DOHH2 (cell line): ENCODE measurements around the gene TACC2.

Experiments
- H3F3A ChIP-seq: fragments of 200-600 bp; sonication (generic), shearing (Covaris generic); 2 replicates; pipeline ENCODE4 v1.6.0; 2016; ENCODE audit warnings: antibody characterized with exemption, mild to moderate bottlenecking; ENCODE audit not compliant: control insufficient read depth, insufficient read depth
- H3K27ac ChIP-seq: fragments of 200-600 bp; sonication (generic); 2 replicates; pipeline ENCODE4 v1.5.1; 2014; ENCODE audit warnings: low read depth, mild to moderate bottlenecking, low read length, moderate library complexity
- H3K27me3 ChIP-seq: fragments of 200-600 bp; sonication (generic); 2 replicates; pipeline ENCODE4 v1.6.1; 2014; ENCODE audit warnings: mild to moderate bottlenecking, low read length, mixed read lengths; ENCODE audit not compliant: control insufficient read depth
- H3K36me3 ChIP-seq: fragments of 200-600 bp; sonication (generic); 2 replicates; pipeline ENCODE4 v1.6.1; 2014; ENCODE audit warnings: mild to moderate bottlenecking, low read length, moderate library complexity, mixed read lengths; ENCODE audit not compliant: control insufficient read depth
- H3K4me1 ChIP-seq: fragments of 200-600 bp; sonication (generic); 2 replicates; pipeline ENCODE4 v1.6.1; 2014; ENCODE audit warnings: mild to moderate bottlenecking, low read length, mixed read lengths; ENCODE audit not compliant: control insufficient read depth
- H3K4me2 ChIP-seq: fragments of 200-600 bp; sonication (generic); 2 replicates; pipeline ENCODE4 v1.6.0; 2014; ENCODE audit warnings: mild to moderate bottlenecking, low read length, moderate library complexity
- H3K4me3 ChIP-seq: fragments of 200-600 bp; sonication (generic); 2 replicates; pipeline ENCODE4 v1.5.1; 2014; ENCODE audit warnings: mild to moderate bottlenecking, low read length, mixed read lengths
- H3K79me2 ChIP-seq: fragments of 200-600 bp; sonication (generic); 2 replicates; pipeline ENCODE4 v1.6.1; 2014; ENCODE audit warnings: mild to moderate bottlenecking, low read length, mixed read lengths; ENCODE audit not compliant: control insufficient read depth
- H3K9me2 ChIP-seq: fragments of 200-600 bp; sonication (generic); replicated peaks from 2 replicates; pipeline ENCODE4 v1.6.1; 2014; ENCODE audit warnings: mild to moderate bottlenecking, low read length, mixed read lengths; ENCODE audit not compliant: control insufficient read depth
- H3K9me3 ChIP-seq: fragments of 200-600 bp; sonication (generic); 2 replicates; pipeline ENCODE4 v1.6.1; 2014; ENCODE audit warnings: antibody characterized with exemption, low read length, mixed read lengths; ENCODE audit not compliant: control insufficient read depth, insufficient read depth
- H4K20me1 ChIP-seq: fragments of 200-600 bp; sonication (generic); 2 replicates; pipeline ENCODE4 v1.6.0; 2014; ENCODE audit warnings: low read depth, mild to moderate bottlenecking, antibody characterized with exemption, low read length, moderate library complexity; ENCODE audit not compliant: control insufficient read depth, insufficient read depth
- CTCF ChIP-seq: fragments of 200-600 bp; sonication (generic); IDR thresholded peaks from one replicate; pipeline ENCODE4 v1.5.1; 2014; ENCODE audit warnings: antibody characterized with exemption, mild to moderate bottlenecking, low read depth, low read length; ENCODE audit not compliant: poor library complexity, severe bottlenecking
- EZH2phosphoT487 ChIP-seq: fragments of 200-600 bp; sonication (generic); IDR thresholded peaks from 2 replicates; pipeline ENCODE4 v1.6.1; 2017; ENCODE audit warnings: borderline replicate concordance, mild to moderate bottlenecking, antibody characterized with exemption, low read length, moderate library complexity, mixed read lengths

Gene TACC2

GRCh38 chr10:122030200-122030552, 41.2 kb downstream of the TACC2 start:
- Histone ChIP-seq H3F3A (no peaks in the 10 kb centered on the region), H3K4me2 (no peak overlapping the region), H3K27ac (no peak overlapping the region), H3K4me3 (no peak overlapping the region), H3K79me2 (no peaks in the 10 kb centered on the region), H4K20me1 (no peaks in the 10 kb centered on the region), H3K27me3 (no peaks in the 10 kb centered on the region), H3K4me1 (no peaks in the 10 kb centered on the region), H3K9me2 (no peaks in the 10 kb centered on the region), H3K36me3 (no peaks in the 10 kb centered on the region), H3K9me3 (no peaks in the 10 kb centered on the region)
- TF ChIP-seq CTCF, result no peak
- TF ChIP-seq EZH2phosphoT487, result no peak

GRCh38 chr10:122033224-122033926, 44.4 kb downstream of the TACC2 start:
- Histone ChIP-seq H3K27ac (no peak overlapping the region), H3K4me3 (no peak overlapping the region), H3K36me3 (no peaks in the 10 kb centered on the region), H3K4me2 (no peak overlapping the region), H3K27me3 (no peaks in the 10 kb centered on the region), H3F3A (no peaks in the 10 kb centered on the region), H3K79me2 (no peaks in the 10 kb centered on the region), H3K9me3 (no peaks in the 10 kb centered on the region), H4K20me1 (no peaks in the 10 kb centered on the region), H3K9me2 (no peaks in the 10 kb centered on the region), H3K4me1 (no peaks in the 10 kb centered on the region)
- no peak for TF ChIP-seq CTCF
- no peak for TF ChIP-seq EZH2phosphoT487

GRCh38 chr10:122034149-122034756, 45.3 kb downstream of the TACC2 start:
- H3K27ac ChIP-seq, result no peak overlapping the region
- no peaks in the 10 kb centered on the region for H3K27me3 ChIP-seq
- no peaks in the 10 kb centered on the region for H3K9me2 ChIP-seq
- no peaks in the 10 kb centered on the region for H3K79me2 ChIP-seq
- H3K9me3 ChIP-seq, result no peaks in the 10 kb centered on the region
- H3K4me2 ChIP-seq, result no peak overlapping the region
- no peaks in the 10 kb centered on the region for H3K36me3 ChIP-seq
- TF ChIP-seq CTCF (no peak), EZH2phosphoT487 (no peak)
- no peaks in the 10 kb centered on the region for H3F3A ChIP-seq
- no peak overlapping the region for H3K4me3 ChIP-seq
- no peaks in the 10 kb centered on the region for H3K4me1 ChIP-seq
- H4K20me1 ChIP-seq, result no peaks in the 10 kb centered on the region
